Adrenal gland (tissue), 5 donors: ENCODE results near the gene COMT.

Experiments used
- CTCF ChIP-seq, 6 experiments: fragments of 450-650 bp in 4 of 6; fragments of 200-600 bp in 2 of 6; sonication (generic) in 1 of 6; IDR thresholded peaks; 1 replicate in 5 of 6; 2 replicates in 1 of 6; pipeline versions ENCODE4 v1.5.1 to v1.8.0; 2016 to 2021; ENCODE audit warnings: antibody characterized with exemption in 6 of 6, mild to moderate bottlenecking in 2 of 6, moderate library complexity in 1 of 6
- POLR2A ChIP-seq, 2 donors: fragments of 450-650 bp; IDR thresholded peaks; one replicate each; pipeline ENCODE4 v1.6.1; 2017; ENCODE audit warnings: antibody characterized with exemption in 2 of 2, mild to moderate bottlenecking in 2 of 2, moderate library complexity in 1 of 2
- donor health status: DM: no; HTN: no; CAD: no.

- TF ChIP-seq CTCF (IDR thresholded peaks at IDR 0.05) (no peak), POLR2A (IDR thresholded peaks at IDR 0.05) (no peak)
Measured at GRCh38 chr22:19967850-19968449, 26.4 kb downstream of the COMT start.
